Vagina (tissue), 2 donors: ENCODE data around the gene CMTM1.
A peak's percentile ranks its signal among the peaks of the same experiment; 100 is the strongest.

ENCODE experiments used
- CTCF ChIP-seq, 3 experiments: fragments of 450-650 bp in 2 of 3; fragments of 200-600 bp in 1 of 3; sonication (generic) in 1 of 3; IDR thresholded peaks; one replicate each; pipeline ENCODE4 v1.5.1; 2017 to 2019; ENCODE audit warnings: antibody characterized with exemption in 3 of 3, mild to moderate bottlenecking in 2 of 3, moderate library complexity in 2 of 3
- POLR2A ChIP-seq, 2 donors: fragments of 450-650 bp; IDR thresholded peaks; one replicate each; pipeline ENCODE4 v1.6.1; 2017; ENCODE audit warnings: antibody characterized with exemption in 2 of 2, mild to moderate bottlenecking in 2 of 2, moderate library complexity in 2 of 2
- POLR2AphosphoS5 ChIP-seq, 2 donors: sonication (generic); formaldehyde crosslinking; IDR thresholded peaks; one replicate each; pipeline ENCODE4 v1.9.0; 2017; ENCODE audit warnings: antibody characterized with exemption in 2 of 2, mild to moderate bottlenecking in 2 of 2, low read depth in 1 of 2; ENCODE audit not compliant: insufficient read depth in 1 of 2

GRCh38 chr16:66552286-66553177 lies 13.7 kb upstream of the CMTM1 start, which contains the start of gene CKLF:
- no peak for TF ChIP-seq CTCF (IDR thresholded peaks at IDR 0.05)
- peak in 1 of 2 donors; percentile 71 for TF ChIP-seq POLR2A (IDR thresholded peaks at IDR 0.05)
- TF ChIP-seq POLR2AphosphoS5 (IDR thresholded peaks at IDR 0.05; ENCODE audit: insufficient read depth in 1 of 2, low read depth in 1 of 2), result peak; percentile 97 to 98
